ENCODE results near the gene TIGIT.

Gene TIGIT

DNA sequence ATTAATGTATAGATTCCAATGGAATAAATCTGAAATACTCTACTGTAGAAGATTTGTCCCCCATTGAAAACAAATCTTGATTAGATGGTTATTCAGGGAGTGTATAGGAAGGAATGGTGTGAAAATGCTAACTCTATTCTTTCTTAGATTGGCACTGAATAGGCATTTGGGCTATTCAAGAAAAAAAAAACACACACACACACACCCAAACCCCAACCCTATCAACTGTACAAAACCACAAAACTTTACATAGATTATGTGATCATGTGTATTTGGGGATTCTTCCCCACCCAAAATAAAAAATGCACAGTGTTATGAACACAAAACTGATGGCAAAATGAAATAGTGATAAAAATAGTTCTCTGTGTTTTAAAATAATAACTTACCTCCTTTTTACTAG is 61.8 kb downstream of the TIGIT start:
- DNase-seq, result no peak

DNA sequence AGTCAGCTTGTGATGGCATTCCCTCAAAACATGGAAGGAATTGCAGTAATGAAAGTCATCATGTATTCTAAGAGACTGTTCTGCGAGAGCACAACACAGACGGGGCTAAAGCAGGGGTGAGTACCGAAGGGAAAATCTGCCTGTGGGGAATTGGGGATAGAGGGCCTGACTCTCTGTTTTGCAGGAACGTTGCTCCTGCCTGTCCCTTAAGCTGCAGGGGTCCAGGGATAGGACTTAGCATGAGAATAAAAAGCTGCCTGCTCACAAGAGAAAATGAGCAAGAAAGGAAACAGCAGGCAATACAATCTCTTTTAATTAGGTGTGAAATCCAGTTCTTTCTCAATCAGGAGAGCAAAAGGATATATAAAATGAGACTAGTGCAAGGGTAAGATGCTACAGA is 62.2 kb downstream of the TIGIT start:
- no peak for DNase-seq

GRCh38 chr3:114356525-114356924 is 62.7 kb downstream of the TIGIT start:
- DNase-seq, result no peak

All from hippocampal formation (tissue), 2 donors.